Natural killer cell (primary cell): ENCODE results near the gene STAG2. TPM values are rescaled to one million over a fixed set of nuclear protein-coding genes. Genes with fewer than 3 reads are reported as not detected.

Experiments used
- ATAC-seq, 3 donors: fragments of 150-1000 bp in 2 of 3; fragments of 200-7000 bp in 1 of 3; cut with Tn5 transposase; 1 replicate in 1 of 3; 2 replicates in 2 of 3; pipeline ENCODE4 v1.10.0; 2021; ENCODE audit warnings: mild to moderate bottlenecking in 2 of 3, moderate library complexity in 2 of 3
- DNase-seq, 2 donors: peaks; one replicate each; pipeline versions ENCODE4 v3.0.0 to v3.0.0-alpha.2; 2013 to 2021; ENCODE audit warnings: mixed read lengths in 1 of 2
- H3K27ac ChIP-seq: one replicate; pipeline ENCODE4 v1.5.1; 2013; ENCODE audit warnings: mild to moderate bottlenecking, low read length
- H3K27me3 ChIP-seq: one replicate; pipeline ENCODE4 v1.6.1; 2013; ENCODE audit warnings: low read length; ENCODE audit not compliant: control insufficient read depth, insufficient read depth
- H3K36me3 ChIP-seq: one replicate; pipeline ENCODE4 v1.6.1; 2013; ENCODE audit warnings: low read length; ENCODE audit not compliant: control insufficient read depth, insufficient read depth
- H3K4me1 ChIP-seq: one replicate; pipeline ENCODE4 v1.6.1; 2013; ENCODE audit warnings: low read length; ENCODE audit not compliant: control insufficient read depth, insufficient read depth
- H3K4me3 ChIP-seq: one replicate; pipeline ENCODE4 v1.5.1; 2013; ENCODE audit warnings: low read length
- H3K9me3 ChIP-seq: one replicate; pipeline ENCODE4 v1.6.1; 2013; ENCODE audit warnings: low read length; ENCODE audit not compliant: control insufficient read depth, insufficient read depth
- H3K27ac Mint-ChIP-seq, 2 donors: one replicate each; pipeline ENCODE4 v1.8.0; 2022; ENCODE audit warnings: mild to moderate bottlenecking in 2 of 2, mixed read lengths in 2 of 2, moderate library complexity in 1 of 2
- H3K27me3 Mint-ChIP-seq, 2 donors: one replicate each; pipeline ENCODE4 v1.8.0; 2022; ENCODE audit warnings: low read depth in 2 of 2, mixed read lengths in 2 of 2
- H3K36me3 Mint-ChIP-seq: one replicate; pipeline ENCODE4 v1.8.0; 2022; ENCODE audit warnings: mixed read lengths
- H3K4me1 Mint-ChIP-seq, 2 donors: one replicate each; pipeline ENCODE4 v1.8.0; 2022; ENCODE audit warnings: mixed read lengths in 2 of 2
- H3K4me3 Mint-ChIP-seq: one replicate; pipeline ENCODE4 v1.8.0; 2022; ENCODE audit warnings: mild to moderate bottlenecking, moderate library complexity, mixed read lengths
- H3K9me3 Mint-ChIP-seq, 2 donors: one replicate each; pipeline ENCODE4 v1.8.0; 2022; ENCODE audit warnings: mixed read lengths in 2 of 2
- WGBS: methylation state at CpG from one replicate; pipeline ENCODE4 v1.1.7; 2013; ENCODE audit warnings: missing lambda C conversion rate; ENCODE audit not compliant: insufficient coverage; 5-methylcytosine and 5-hydroxymethylcytosine counted together
- intact Hi-C: fragments of 100-400 bp; cut with micrococcal nuclease; formaldehyde crosslinking; loops from one replicate; pipeline ENCODE4 v1.14.2; 2022
- total RNA-seq, 4 donors: library from RNA; stranded (reverse); fragments of 120-200 nt in 1 of 4; gene quantifications; one replicate each; pipeline versions ENCODE4 v1.2.3 to v1.2.4, GENCODE V29; 2013 to 2022
- TF ChIP-seq, protein P1 (sequence below): fragments of 200-600 bp; IDR thresholded peaks from one replicate; pipeline ENCODE4 v1.8.0; 2022; ENCODE audit warnings: antibody characterized with exemption

The STAG2 gene
- total RNA-seq, result 10 to 100 TPM; 91.7 to 97.2 (median 92.4) TPM
- total RNA-seq (2013), result 148 TPM

DNA sequence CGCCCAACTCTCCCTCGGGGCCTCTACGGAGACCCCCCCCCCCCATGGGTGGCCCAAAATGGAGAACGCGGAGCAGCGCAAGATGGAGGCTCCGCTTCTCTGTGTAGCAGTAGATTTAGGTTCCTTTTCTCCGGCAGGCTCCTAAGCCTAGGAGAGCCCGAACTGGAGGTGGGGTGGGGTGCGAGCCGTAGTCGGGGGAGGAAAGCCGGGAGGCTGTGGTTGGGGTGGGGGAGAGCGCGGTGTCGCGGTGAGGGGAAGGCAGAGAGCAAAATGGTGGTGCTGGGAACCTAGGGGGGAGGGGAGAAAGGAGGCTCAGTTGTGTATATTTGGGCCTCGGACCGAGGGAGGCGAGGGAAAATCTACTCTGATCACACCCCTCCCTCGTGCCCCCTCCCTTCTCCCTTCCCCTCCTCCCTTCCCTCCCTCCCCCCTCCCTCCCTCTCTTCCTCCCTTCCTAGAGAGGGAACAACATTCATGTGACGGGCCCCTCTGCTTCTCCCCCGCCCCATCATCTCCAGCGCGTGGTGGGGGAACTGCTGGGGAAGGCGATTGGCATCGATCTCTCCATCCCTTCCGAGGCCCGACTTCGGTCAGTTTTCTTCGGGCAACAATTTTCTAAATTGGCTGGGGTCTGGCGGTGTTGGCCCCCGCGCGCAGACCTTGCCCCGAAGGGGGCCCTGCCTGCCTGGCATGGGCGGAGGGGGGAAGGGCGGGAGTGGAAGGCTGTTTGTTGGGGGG is at the start of gene STAG2:
STAG2 (plus strand) TSS at position 439 of the 738 bp plus-strand sequence. CDS start 60,922 bp downstream, outside the sequence.
- Mint-ChIP-seq H3K36me3 (peaks cover 10% of the 10 kb centered on the region), H3K4me1 (peaks cover 33 to 36% of the 10 kb centered on the region in 2 donors), H3K4me3 (peak within 1 kb of the TSS; percentile 99), H3K27ac (peak within 1 kb of the TSS; percentile 99 to 100), H3K9me3 (no peaks in the 10 kb centered on the region), H3K27me3 (no peaks in the 10 kb centered on the region)
- peaks cover 3% of the 10 kb centered on the region for H3K4me1 ChIP-seq
- no peaks in the 10 kb centered on the region for H3K9me3 ChIP-seq
- peak within 1 kb of the TSS; percentile 100 for H3K4me3 ChIP-seq
- peak in 1 of 3 donors; percentile 16 for ATAC-seq
- 0% methylated on average over 17 of the region's 38 CpGs for WGBS
- peak; percentile 50 to 70 for DNase-seq
- TF ChIP-seq, protein P1, sequence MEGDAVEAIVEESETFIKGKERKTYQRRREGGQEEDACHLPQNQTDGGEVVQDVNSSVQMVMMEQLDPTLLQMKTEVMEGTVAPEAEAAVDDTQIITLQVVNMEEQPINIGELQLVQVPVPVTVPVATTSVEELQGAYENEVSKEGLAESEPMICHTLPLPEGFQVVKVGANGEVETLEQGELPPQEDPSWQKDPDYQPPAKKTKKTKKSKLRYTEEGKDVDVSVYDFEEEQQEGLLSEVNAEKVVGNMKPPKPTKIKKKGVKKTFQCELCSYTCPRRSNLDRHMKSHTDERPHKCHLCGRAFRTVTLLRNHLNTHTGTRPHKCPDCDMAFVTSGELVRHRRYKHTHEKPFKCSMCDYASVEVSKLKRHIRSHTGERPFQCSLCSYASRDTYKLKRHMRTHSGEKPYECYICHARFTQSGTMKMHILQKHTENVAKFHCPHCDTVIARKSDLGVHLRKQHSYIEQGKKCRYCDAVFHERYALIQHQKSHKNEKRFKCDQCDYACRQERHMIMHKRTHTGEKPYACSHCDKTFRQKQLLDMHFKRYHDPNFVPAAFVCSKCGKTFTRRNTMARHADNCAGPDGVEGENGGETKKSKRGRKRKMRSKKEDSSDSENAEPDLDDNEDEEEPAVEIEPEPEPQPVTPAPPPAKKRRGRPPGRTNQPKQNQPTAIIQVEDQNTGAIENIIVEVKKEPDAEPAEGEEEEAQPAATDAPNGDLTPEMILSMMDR, result no peak
- no peaks in the 10 kb centered on the region for H3K36me3 ChIP-seq
- peak within 1 kb of the TSS; percentile 100 for H3K27ac ChIP-seq
- intact Hi-C loops, result loop anchor here (5.0 kb wide), 5 partner anchors 51 to 401 kb away; no protein-coding TSS in a partner anchor
- no peaks in the 10 kb centered on the region for H3K27me3 ChIP-seq

DNA sequence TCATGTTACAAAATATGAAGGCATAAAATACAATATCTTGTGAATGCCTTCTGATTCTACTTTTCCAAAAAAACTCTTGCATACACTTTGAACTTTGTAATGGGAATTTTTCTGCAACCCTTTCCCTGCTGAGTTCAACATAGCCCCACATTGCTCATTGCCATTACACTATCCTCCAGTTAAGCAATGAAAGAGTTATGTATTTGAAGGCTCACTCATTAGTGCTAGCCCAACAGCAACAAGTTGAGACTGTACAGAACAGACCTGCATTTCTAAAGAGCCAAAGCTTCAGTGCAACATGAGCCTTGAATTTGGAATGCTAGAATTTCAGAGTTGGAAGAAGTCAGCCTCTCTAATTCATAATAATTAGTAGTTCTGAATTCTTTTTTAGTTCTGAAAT is 44.4 kb upstream of the STAG2 start:
- ATAC-seq (no peak), DNase-seq (no peak)
- no peaks in the 10 kb centered on the region for H3K27me3 ChIP-seq
- Mint-ChIP-seq H3K4me3 (no peak overlapping the region), H3K4me1 (no peaks in the 10 kb centered on the region), H3K27ac (no peak overlapping the region), H3K9me3 (no peaks in the 10 kb centered on the region), H3K27me3 (no peaks in the 10 kb centered on the region), H3K36me3 (no peaks in the 10 kb centered on the region)
- H3K4me3 ChIP-seq, result no peak overlapping the region
- no peaks in the 10 kb centered on the region for H3K4me1 ChIP-seq
- no peaks in the 10 kb centered on the region for H3K9me3 ChIP-seq
- intact Hi-C loops, result no loop called here
- no peaks in the 10 kb centered on the region for H3K36me3 ChIP-seq
- TF ChIP-seq, protein P1, result no peak
- no peak overlapping the region for H3K27ac ChIP-seq

DNA sequence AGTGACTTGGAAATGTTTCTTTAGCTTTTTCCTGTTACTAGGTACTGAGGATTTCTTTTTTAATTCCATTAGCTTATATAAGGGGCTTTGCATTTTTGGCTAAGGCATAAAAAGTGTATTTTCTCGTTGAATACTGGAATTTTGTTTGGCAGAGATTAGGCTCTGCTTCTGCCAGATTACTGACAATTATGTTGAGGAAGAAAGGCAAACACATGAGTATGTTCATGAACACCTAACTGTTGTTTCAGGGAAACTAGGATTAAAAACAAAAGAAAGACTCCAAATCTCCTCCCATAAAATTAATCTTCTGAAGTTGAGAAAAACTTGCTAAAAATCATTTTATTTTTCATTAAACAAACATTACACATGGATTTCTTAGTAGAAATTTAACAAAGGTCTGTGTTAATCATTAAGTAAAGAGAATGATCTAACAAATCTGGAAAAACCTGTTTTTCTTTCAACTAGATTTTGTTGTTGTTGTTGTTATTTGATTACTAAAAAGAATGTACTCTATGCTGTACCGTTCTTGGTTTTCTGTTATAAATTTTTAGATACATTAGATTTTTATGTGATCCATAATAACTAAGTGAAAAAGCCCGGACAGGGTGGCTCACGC is 43.3 kb upstream of the STAG2 start:
- no peaks in the 10 kb centered on the region for H3K36me3 Mint-ChIP-seq
- no peaks in the 10 kb centered on the region for H3K9me3 Mint-ChIP-seq
- no peaks in the 10 kb centered on the region for H3K4me1 ChIP-seq
- H3K27me3 Mint-ChIP-seq, result no peaks in the 10 kb centered on the region
- ATAC-seq (no peak), DNase-seq (no peak)
- TF ChIP-seq, protein P1, result no peak
- H3K9me3 ChIP-seq, result no peaks in the 10 kb centered on the region
- no peaks in the 10 kb centered on the region for H3K36me3 ChIP-seq
- no peaks in the 10 kb centered on the region for H3K27me3 ChIP-seq
- intact Hi-C loops, result no loop called here
- H3K4me3 Mint-ChIP-seq, result no peak overlapping the region
- WGBS, result 100% methylated on average over 2 of the region's 4 CpGs
- no peaks in the 10 kb centered on the region for H3K4me1 Mint-ChIP-seq
- no peak overlapping the region for H3K4me3 ChIP-seq
- H3K27ac Mint-ChIP-seq, result no peak overlapping the region
- H3K27ac ChIP-seq, result no peak overlapping the region
